ENCODE results near the gene GAD1.
A peak's percentile ranks its signal among the peaks of the same experiment; 100 is the strongest.

GAD1 gene

GRCh38 chr2:170818036-170818751 is 1.5 kb downstream of the GAD1 start:
- no peak for DNase-seq

- no peak for DNase-seq
These were observed 2.2 kb downstream of the GAD1 start for GRCh38 chr2:170818752-170819470.

GRCh38 chr2:170819680-170820664 is 3.3 kb downstream of the GAD1 start:
- no peak for DNase-seq

- DNase-seq: no peak
These were observed 4.3 kb downstream of the GAD1 start for GRCh38 chr2:170820757-170821530.

- DNase-seq: no peak
These were observed 5.0 kb downstream of the GAD1 start for GRCh38 chr2:170821531-170822289.

GRCh38 chr2:170822290-170823087 is 5.8 kb downstream of the GAD1 start:
- no peak for DNase-seq

- peak; percentile 54 for DNase-seq
These were observed 6.6 kb downstream of the GAD1 start for GRCh38 chr2:170823088-170823897.

- no peak for DNase-seq
These were observed 7.2 kb downstream of the GAD1 start for GRCh38 chr2:170823898-170824215.

GRCh38 chr2:170824526-170825015 is 7.9 kb downstream of the GAD1 start:
- no peak for DNase-seq

- DNase-seq: no peak
These were observed 11.3 kb downstream of the GAD1 start for GRCh38 chr2:170827841-170828532.

GRCh38 chr2:170828533-170828916 is 11.8 kb downstream of the GAD1 start:
- no peak for DNase-seq

- DNase-seq: no peak
These were observed 12.3 kb downstream of the GAD1 start for GRCh38 chr2:170829036-170829435.

GRCh38 chr2:170830166-170830565 is 13.5 kb downstream of the GAD1 start:
- no peak for DNase-seq

GRCh38 chr2:170831115-170831514 is 14.4 kb downstream of the GAD1 start:
- DNase-seq: no peak

- DNase-seq: no peak
These were observed 19.3 kb downstream of the GAD1 start for GRCh38 chr2:170836027-170836426.

- DNase-seq: no peak
These were observed 24.1 kb downstream of the GAD1 start for GRCh38 chr2:170840717-170841210.

GRCh38 chr2:170842785-170843184 is 26.1 kb downstream of the GAD1 start:
- DNase-seq: no peak

GRCh38 chr2:170843656-170844055 is 27.0 kb downstream of the GAD1 start:
- no peak for DNase-seq

- no peak for DNase-seq
These were observed 28.7 kb downstream of the GAD1 start for GRCh38 chr2:170845343-170845742.

Measured in right forelimb (tissue), 1 donor.